Liver (tissue), 3 donors: ENCODE measurements around the gene CCNE1.

ENCODE experiments used
- EGR1 ChIP-seq, 2 donors: IDR thresholded peaks; 2 replicates each; pipeline ENCODE4 v1.6.1; 2016 to 2018; ENCODE audit warnings: antibody characterized with exemption in 2 of 2, low read depth in 2 of 2
- GABPA ChIP-seq, 2 donors: IDR thresholded peaks in 1 of 2; conservative IDR thresholded peaks in 1 of 2; 2 replicates each; pipeline ENCODE4 v1.6.1; 2016; ENCODE audit warnings: antibody characterized with exemption in 2 of 2, mild to moderate bottlenecking in 1 of 2, moderate library complexity in 1 of 2
- JUND ChIP-seq, 2 donors: IDR thresholded peaks; 2 replicates each; pipeline ENCODE4 v1.6.1; 2016; ENCODE audit warnings: antibody characterized with exemption in 2 of 2
- NR2F2 ChIP-seq: IDR thresholded peaks from 2 replicates; pipeline ENCODE4 v1.6.1; 2016; ENCODE audit warnings: antibody characterized with exemption
- RAD21 ChIP-seq, 2 donors: IDR thresholded peaks; 2 replicates each; pipeline ENCODE4 v1.6.1; 2016; ENCODE audit warnings: antibody characterized with exemption in 2 of 2, mild to moderate bottlenecking in 2 of 2
- SP1 ChIP-seq: IDR thresholded peaks from 2 replicates; pipeline ENCODE4 v1.6.1; 2018; ENCODE audit warnings: antibody characterized with exemption, mild to moderate bottlenecking
- YY1 ChIP-seq: IDR thresholded peaks from 2 replicates; pipeline ENCODE4 v1.6.1; 2016; ENCODE audit warnings: antibody characterized with exemption, mild to moderate bottlenecking
- TF ChIP-seq, protein P1 (sequence below): fragments of 150-350 bp; IDR thresholded peaks from 2 replicates; pipeline ENCODE4 v1.5.1; 2017; ENCODE audit warnings: improper control_type of control experiment, low read depth, low read length; ENCODE audit not compliant: missing input control
- TF ChIP-seq, protein P2 (sequence below): IDR thresholded peaks from 2 replicates; pipeline ENCODE4 v1.6.1; 2016; ENCODE audit warnings: antibody characterized with exemption, mild to moderate bottlenecking
- TF ChIP-seq, protein P3 (sequence below): IDR thresholded peaks from 2 replicates; pipeline ENCODE4 v1.6.1; 2016; ENCODE audit warnings: antibody characterized with exemption
- TF ChIP-seq, protein P4 (sequence below): IDR thresholded peaks from 2 replicates; pipeline ENCODE4 v1.6.1; 2016; ENCODE audit warnings: antibody characterized with exemption
- TF ChIP-seq, protein P5 (sequence below): IDR thresholded peaks from 2 replicates; pipeline ENCODE4 v1.6.1; 2016; ENCODE audit warnings: antibody characterized with exemption
- donor health status: healthy.
- donor health status: healthy.

DNA sequence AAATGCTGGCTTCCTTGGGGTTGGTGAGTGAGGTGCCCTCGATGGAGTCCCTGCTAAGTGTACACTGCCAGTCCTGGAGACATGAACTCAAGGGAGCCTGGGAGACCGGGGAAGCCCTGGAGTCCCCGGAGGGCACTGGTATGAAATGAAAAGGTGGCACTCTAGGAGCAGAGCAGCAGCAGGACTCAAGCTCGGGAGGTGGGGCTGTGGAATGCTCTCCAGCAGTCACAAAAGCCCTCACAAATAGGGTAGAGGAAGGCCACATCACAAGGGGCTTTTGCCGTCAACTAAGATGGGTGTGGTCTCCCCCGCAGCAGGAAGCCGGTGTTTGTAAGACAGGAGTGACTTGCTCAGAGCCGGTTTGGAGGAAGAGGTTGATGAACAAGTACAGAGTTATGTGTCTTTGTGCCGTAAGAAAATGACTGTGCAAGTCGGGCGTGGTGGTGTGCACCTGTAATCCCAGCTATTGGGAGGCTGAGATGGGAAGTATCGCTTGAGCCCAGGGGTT lies 19.3 kb downstream of the CCNE1 start:
- TF ChIP-seq, protein P1, sequence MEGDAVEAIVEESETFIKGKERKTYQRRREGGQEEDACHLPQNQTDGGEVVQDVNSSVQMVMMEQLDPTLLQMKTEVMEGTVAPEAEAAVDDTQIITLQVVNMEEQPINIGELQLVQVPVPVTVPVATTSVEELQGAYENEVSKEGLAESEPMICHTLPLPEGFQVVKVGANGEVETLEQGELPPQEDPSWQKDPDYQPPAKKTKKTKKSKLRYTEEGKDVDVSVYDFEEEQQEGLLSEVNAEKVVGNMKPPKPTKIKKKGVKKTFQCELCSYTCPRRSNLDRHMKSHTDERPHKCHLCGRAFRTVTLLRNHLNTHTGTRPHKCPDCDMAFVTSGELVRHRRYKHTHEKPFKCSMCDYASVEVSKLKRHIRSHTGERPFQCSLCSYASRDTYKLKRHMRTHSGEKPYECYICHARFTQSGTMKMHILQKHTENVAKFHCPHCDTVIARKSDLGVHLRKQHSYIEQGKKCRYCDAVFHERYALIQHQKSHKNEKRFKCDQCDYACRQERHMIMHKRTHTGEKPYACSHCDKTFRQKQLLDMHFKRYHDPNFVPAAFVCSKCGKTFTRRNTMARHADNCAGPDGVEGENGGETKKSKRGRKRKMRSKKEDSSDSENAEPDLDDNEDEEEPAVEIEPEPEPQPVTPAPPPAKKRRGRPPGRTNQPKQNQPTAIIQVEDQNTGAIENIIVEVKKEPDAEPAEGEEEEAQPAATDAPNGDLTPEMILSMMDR: no peak
- TF ChIP-seq YY1 (no peak), JUND (IDR thresholded peaks at IDR 0.05) (no peak), RAD21 (IDR thresholded peaks at IDR 0.05) (no peak), EGR1 (IDR thresholded peaks at IDR 0.05; ENCODE audit: low read depth in 2 of 2) (no peak), SP1 (no peak), GABPA (IDR thresholded peaks at IDR 0.05 in 1 of 2, conservative IDR thresholded peaks at IDR 0.05 in 1 of 2) (no peak), NR2F2 (no peak)
- TF ChIP-seq, protein P2, sequence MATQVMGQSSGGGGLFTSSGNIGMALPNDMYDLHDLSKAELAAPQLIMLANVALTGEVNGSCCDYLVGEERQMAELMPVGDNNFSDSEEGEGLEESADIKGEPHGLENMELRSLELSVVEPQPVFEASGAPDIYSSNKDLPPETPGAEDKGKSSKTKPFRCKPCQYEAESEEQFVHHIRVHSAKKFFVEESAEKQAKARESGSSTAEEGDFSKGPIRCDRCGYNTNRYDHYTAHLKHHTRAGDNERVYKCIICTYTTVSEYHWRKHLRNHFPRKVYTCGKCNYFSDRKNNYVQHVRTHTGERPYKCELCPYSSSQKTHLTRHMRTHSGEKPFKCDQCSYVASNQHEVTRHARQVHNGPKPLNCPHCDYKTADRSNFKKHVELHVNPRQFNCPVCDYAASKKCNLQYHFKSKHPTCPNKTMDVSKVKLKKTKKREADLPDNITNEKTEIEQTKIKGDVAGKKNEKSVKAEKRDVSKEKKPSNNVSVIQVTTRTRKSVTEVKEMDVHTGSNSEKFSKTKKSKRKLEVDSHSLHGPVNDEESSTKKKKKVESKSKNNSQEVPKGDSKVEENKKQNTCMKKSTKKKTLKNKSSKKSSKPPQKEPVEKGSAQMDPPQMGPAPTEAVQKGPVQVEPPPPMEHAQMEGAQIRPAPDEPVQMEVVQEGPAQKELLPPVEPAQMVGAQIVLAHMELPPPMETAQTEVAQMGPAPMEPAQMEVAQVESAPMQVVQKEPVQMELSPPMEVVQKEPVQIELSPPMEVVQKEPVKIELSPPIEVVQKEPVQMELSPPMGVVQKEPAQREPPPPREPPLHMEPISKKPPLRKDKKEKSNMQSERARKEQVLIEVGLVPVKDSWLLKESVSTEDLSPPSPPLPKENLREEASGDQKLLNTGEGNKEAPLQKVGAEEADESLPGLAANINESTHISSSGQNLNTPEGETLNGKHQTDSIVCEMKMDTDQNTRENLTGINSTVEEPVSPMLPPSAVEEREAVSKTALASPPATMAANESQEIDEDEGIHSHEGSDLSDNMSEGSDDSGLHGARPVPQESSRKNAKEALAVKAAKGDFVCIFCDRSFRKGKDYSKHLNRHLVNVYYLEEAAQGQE: no peak
- TF ChIP-seq, protein P3, sequence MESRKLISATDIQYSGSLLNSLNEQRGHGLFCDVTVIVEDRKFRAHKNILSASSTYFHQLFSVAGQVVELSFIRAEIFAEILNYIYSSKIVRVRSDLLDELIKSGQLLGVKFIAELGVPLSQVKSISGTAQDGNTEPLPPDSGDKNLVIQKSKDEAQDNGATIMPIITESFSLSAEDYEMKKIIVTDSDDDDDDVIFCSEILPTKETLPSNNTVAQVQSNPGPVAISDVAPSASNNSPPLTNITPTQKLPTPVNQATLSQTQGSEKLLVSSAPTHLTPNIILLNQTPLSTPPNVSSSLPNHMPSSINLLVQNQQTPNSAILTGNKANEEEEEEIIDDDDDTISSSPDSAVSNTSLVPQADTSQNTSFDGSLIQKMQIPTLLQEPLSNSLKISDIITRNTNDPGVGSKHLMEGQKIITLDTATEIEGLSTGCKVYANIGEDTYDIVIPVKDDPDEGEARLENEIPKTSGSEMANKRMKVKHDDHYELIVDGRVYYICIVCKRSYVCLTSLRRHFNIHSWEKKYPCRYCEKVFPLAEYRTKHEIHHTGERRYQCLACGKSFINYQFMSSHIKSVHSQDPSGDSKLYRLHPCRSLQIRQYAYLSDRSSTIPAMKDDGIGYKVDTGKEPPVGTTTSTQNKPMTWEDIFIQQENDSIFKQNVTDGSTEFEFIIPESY: no peak
- TF ChIP-seq, protein P4, sequence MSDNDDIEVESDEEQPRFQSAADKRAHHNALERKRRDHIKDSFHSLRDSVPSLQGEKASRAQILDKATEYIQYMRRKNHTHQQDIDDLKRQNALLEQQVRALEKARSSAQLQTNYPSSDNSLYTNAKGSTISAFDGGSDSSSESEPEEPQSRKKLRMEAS: no peak
- TF ChIP-seq, protein P5, sequence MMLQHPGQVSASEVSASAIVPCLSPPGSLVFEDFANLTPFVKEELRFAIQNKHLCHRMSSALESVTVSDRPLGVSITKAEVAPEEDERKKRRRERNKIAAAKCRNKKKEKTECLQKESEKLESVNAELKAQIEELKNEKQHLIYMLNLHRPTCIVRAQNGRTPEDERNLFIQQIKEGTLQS: no peak
